PFSK-1 (cell line): ENCODE measurements around the gene CHGA.

Experiments used
- FOXP2 ChIP-seq: optimal IDR thresholded peaks from 2 replicates; pipeline ENCODE3; 2011; ENCODE audit warnings: borderline replicate concordance, control low read depth, inconsistent platforms; ENCODE audit not compliant: insufficient read depth; ENCODE audit errors: extremely low read length, extremely low read depth
- POLR2AphosphoS5 ChIP-seq: IDR thresholded peaks from 2 replicates; pipeline ENCODE4 v1.6.1; 2012; ENCODE audit warnings: low read depth, mild to moderate bottlenecking, control low read depth, low read length, moderate library complexity
- SIN3A ChIP-seq: IDR thresholded peaks from 2 replicates; pipeline ENCODE4 v1.6.1; 2012; ENCODE audit warnings: mild to moderate bottlenecking, low read length, moderate library complexity, borderline replicate concordance; ENCODE audit not compliant: insufficient read depth
- TAF1 ChIP-seq: IDR thresholded peaks from 2 replicates; pipeline ENCODE4 v1.6.1; 2012; ENCODE audit warnings: low read length, control low read depth, borderline replicate concordance; ENCODE audit not compliant: insufficient read depth
- TF ChIP-seq, protein P1 (sequence below), 2 experiments: IDR thresholded peaks; 2 replicates each; pipeline versions ENCODE4 v1.6.1 to v1.8.0; 2011 to 2012; ENCODE audit warnings: low read depth in 2 of 2, low read length in 2 of 2, control low read depth in 1 of 2, inconsistent platforms in 1 of 2, mild to moderate bottlenecking in 1 of 2, moderate library complexity in 1 of 2; ENCODE audit not compliant: insufficient read depth in 1 of 2

The CHGA gene

DNA sequence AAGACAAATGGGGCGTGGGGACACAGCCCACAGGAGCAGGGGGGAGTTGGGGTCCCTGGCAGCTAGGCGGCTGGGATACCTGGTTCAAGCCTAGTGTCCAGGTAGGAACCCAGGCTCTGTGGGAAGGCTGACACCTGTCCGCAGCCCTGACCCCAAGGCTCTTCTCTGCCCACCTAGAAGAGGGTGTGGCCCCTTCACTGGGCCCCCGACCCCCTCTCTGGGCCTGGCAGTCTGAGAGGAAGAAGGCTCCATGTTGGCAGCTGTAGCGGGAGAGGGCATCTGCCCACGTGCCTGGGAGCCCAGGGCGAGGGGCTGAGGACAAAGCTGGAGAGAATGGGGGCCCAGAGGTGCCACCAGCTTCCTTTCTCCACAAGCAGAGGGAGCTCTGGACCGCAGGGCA is 10.5 kb downstream of the CHGA start:
- TF ChIP-seq TAF1 (no peak), FOXP2 (no peak), POLR2AphosphoS5 (no peak), SIN3A (no peak)
- TF ChIP-seq, protein P1, sequence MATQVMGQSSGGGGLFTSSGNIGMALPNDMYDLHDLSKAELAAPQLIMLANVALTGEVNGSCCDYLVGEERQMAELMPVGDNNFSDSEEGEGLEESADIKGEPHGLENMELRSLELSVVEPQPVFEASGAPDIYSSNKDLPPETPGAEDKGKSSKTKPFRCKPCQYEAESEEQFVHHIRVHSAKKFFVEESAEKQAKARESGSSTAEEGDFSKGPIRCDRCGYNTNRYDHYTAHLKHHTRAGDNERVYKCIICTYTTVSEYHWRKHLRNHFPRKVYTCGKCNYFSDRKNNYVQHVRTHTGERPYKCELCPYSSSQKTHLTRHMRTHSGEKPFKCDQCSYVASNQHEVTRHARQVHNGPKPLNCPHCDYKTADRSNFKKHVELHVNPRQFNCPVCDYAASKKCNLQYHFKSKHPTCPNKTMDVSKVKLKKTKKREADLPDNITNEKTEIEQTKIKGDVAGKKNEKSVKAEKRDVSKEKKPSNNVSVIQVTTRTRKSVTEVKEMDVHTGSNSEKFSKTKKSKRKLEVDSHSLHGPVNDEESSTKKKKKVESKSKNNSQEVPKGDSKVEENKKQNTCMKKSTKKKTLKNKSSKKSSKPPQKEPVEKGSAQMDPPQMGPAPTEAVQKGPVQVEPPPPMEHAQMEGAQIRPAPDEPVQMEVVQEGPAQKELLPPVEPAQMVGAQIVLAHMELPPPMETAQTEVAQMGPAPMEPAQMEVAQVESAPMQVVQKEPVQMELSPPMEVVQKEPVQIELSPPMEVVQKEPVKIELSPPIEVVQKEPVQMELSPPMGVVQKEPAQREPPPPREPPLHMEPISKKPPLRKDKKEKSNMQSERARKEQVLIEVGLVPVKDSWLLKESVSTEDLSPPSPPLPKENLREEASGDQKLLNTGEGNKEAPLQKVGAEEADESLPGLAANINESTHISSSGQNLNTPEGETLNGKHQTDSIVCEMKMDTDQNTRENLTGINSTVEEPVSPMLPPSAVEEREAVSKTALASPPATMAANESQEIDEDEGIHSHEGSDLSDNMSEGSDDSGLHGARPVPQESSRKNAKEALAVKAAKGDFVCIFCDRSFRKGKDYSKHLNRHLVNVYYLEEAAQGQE (IDR thresholded peaks at IDR 0.05; ENCODE audit: insufficient read depth in 1 of 2, low read depth in 2 of 2, low read length in 2 of 2), result no peak

DNA sequence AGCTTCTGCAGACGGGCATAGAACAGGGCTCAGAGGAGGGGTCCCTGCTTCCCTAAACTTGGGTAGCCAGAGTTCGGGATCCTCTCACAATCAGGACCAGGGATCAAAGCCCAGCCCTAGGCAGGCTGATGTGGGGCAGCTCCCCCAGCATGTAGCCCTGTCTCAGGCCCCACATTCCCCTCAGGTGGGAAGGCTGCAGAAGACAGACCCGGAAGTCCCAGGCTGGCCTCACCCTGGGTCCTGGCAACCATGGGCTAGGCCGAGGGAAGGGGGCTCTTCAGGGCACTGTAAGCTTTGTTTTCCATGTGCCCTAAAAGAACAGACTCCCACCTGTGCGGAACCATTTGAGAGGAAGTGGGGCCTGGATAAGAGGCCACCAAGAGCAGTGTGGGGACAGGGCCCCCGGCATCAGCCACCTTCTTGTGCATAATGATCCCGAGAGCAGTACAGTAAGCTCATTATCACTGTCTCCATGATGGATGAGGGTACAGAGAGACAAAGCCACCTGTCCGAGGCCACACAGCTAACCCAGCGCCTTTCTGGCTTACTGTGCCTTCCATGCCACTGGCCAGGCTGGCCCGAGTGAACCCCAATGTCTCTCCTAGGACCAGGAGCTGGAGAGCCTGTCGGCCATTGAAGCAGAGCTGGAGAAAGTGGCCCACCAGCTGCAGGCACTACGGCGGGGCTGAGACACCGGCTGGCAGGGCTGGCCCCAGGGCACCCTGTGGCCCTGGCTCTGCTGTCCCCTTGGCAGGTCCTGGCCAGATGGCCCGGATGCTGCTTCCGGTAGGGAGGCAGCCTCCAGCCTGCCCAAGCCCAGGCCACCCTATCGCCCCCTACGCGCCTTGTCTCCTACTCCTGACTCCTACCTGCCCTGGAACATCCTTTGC is 11.5 kb downstream of the CHGA start:
- no peak for TF ChIP-seq FOXP2
- no peak for TF ChIP-seq POLR2AphosphoS5
- no peak for TF ChIP-seq TAF1
- TF ChIP-seq SIN3A, result no peak
- TF ChIP-seq, protein P1 (IDR thresholded peaks at IDR 0.05; ENCODE audit: insufficient read depth in 1 of 2, low read depth in 2 of 2, low read length in 2 of 2), result no peak

DNA sequence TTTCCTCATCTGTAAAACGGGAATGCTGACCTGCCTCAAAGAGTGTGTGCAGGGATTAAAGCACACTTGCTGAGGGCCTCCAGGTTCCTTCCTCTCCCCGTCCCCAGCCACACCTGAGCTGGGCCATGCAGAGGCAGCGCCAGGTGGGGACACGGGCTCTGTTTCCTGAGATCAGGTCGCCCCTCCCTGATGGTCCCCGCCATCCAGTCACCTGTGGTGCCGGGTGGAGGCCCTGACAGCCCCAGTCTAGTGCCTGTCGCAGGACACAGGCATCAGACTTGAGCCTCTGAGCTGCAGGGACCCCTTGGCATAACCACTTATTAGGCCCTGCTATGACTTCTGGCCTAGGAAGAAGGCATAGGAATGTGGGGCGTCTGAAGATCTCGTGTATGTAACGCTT is 12.5 kb downstream of the CHGA start:
- TF ChIP-seq SIN3A (no peak), POLR2AphosphoS5 (no peak), FOXP2 (no peak), TAF1 (no peak)
- TF ChIP-seq, protein P1 (IDR thresholded peaks at IDR 0.05; ENCODE audit: insufficient read depth in 1 of 2, low read depth in 2 of 2, low read length in 2 of 2), result no peak

DNA sequence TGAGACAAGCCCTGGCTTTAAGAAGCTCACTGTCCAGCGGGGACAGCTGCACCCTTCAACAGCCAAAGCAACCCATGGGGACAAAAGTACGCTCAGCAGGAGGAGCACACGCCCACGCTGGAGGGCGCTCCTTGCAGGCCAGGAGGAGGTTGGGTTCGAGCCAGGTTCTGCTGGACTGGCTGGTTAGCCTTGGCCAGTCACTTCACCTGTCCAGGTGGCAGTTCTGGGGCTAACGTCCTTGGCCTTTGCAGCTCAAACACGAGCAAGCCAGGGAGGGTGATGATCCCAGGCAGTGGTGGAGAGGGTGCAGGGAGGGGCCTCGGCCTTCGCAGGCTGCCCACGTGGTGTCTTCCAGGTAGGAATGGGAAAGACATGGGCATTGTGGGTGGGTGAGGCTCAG is 13.1 kb downstream of the CHGA start:
- no peak for TF ChIP-seq FOXP2
- no peak for TF ChIP-seq POLR2AphosphoS5
- no peak for TF ChIP-seq TAF1
- TF ChIP-seq, protein P1 (IDR thresholded peaks at IDR 0.05; ENCODE audit: insufficient read depth in 1 of 2, low read depth in 2 of 2, low read length in 2 of 2), result no peak
- TF ChIP-seq SIN3A, result no peak
